GM18873 (cell line): ENCODE results near the gene TMCC3.
A peak's percentile ranks its signal among the peaks of the same experiment; 100 is the strongest.
"Not testable (repeated sequence)": the region's sequence is repeated elsewhere in the genome, so short reads cannot be mapped to it uniquely, and the experiment has no call there.

ENCODE experiments used
- ATAC-seq: cut with Tn5 transposase; IDR thresholded peaks from one replicate; pipeline ENCODE4 v1.9.1; 2021; ENCODE audit warnings: mild to moderate bottlenecking, moderate library complexity, moderate number of reproducible peaks; ENCODE audit not compliant: unreplicated experiment, low FRiP score

Gene TMCC3

DNA sequence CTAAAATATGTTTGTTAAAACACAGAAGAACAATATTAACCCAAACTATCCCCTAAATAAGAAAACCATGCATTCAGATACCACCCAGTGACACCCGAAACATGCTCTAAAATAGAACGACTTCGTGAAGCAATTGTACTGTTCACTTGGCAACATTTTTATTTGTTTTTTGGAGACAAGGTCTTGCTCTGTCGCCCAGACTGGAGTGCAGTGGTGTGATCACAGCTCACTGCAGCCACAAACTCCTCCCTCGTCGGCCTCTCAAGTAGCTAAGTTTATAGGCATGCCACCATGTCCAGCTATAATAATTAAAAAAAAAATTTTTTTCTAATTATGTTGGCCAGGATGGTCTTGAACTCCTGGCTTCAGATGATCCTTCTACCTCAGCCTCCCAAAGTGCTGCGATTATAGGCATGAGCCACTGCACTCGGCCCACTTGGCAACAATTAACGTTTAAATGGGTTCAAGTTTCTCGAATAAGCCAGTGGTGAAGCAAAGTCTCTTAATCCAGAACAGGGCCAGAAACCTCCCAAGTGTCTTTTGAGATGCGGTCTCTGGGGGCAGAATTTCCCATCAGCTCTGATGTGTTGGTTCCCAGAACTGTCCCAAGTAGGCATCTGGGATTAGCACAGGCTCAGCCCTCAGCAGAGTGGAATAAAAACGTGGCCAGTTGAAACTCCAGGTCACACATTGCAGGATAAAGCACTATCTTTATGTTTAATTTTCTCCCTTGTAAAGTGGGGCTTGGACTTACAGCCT is 74.5 kb downstream of the TMCC3 start:
- no peak for ATAC-seq

DNA sequence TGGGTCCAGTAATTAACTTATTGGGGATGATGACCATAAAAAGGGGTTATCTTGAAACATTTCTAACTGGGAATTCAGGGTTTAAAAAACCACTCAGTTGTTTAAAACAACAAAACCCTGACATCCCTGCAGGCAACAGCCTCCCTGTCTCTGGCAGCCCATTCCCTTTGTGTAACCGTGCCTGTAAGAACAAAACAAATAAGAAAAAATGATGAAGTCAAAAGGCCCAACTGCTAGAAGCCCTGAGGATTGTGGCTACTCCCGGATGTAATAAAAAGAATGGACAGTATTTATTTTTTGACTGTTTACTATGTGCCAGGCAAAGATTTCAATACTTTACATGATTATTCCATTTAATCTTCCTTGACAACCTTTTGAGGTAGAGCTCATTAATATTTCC is 75.3 kb downstream of the TMCC3 start:
- no peak for ATAC-seq

DNA sequence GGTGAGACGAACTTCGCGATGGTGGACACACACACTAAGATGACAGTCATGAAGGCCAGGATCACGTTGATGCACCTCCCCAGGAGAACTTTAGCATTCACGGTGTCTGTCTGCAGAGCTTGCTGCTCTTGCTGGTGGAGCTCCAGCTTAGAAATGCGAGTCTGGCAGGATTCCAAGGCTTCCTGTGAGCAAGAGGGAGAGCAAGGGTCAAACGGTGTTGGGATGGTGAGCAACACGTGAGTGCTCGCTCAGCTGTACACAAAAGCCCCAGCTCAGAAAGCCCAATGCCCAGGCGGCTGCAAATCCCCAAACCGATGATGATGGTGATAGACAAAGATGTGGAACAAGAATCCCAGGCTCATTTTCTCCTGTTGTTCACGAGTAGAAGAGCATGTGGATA is 78.8 kb downstream of the TMCC3 start:
- ATAC-seq, result no peak

DNA sequence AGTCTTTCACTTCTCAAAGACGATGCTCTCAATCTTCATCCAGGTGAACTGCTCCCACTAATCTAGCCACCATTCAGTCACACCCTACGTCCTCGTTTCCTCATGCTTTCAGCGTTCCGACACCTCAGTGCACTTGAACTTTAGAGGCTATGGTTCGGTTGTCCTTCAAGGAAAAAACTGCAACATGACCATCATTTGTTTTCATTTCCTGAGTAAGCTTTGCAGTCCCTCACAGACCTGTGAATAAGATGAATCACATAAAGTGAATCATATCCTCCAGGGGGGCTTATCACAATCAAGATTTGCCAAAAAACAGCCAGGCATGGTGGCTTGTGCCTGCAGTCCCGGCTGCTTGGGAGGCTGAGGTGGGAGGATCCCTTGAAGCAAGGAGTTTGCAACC is 80.2 kb downstream of the TMCC3 start:
- no peak for ATAC-seq

- no peak for ATAC-seq
Measured at GRCh38 chr12:94567761-94568160, 82.6 kb downstream of the TMCC3 start.

DNA sequence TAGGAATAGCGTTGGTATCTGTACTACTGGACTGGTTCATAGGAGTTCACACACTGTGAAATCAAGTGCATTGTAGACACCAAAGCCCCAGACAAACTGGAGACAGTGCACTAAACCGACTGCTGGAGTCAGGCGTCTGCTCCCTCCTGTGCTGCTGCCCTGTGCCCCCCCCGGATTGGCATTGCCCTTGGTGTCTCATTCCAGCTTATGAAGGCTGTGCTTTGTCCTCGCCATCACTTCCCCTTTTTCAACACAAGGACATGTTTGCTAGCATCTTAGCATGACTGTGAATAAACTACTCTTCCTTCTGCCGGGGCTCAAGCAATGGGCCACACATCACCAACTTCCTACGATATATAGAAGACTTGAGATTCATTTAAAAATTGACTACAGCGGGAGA is 84.0 kb downstream of the TMCC3 start:
- ATAC-seq, result no peak

- ATAC-seq, result no peak
Measured at GRCh38 chr12:94565683-94566082, 84.7 kb downstream of the TMCC3 start.

DNA sequence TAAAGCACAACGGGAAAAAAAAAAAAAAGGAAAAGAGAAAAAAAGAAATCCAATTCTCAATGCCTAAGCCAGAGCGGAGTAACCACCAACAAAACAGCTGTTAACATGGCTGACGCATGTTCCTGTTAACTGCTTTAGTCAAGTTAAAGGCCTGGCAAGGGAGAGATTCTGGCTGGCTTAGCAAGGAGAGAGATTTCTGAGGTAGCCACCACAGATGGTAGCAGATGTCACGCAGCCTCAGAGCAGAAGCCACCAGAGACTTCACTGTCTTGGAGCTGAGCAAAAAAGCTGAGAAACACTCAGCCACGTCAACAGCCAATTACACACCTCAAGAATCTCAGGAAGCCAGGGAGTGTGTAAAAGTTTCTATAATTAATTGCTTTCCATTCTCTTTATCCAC is 87.1 kb downstream of the TMCC3 start:
- ATAC-seq, result no peak

DNA sequence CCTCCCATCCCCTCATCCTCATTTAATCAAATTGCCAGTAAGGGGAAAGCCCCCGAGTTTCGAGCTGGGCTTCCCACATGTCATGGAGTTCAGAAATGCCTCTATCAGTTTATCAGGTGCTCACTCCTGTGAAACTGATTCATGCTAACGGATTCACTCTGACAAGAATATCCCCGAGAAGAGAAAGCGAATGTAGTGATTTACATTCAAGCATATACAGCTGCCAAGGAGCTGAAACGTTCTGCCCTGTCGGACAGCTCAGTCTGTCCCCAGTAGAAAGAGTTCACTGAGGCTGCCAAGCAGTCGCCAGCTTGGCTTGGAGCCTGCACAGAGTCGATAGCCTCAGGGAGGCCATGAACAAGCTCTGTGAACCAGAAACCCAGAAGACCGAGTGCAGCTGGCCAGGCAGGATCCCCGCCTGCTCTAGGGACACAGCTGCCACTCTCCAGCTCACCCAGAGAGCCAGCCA is 88.4 kb downstream of the TMCC3 start:
- peak; percentile 91 for ATAC-seq

GRCh38 chr12:94560431-94561221 is 89.7 kb downstream of the TMCC3 start:
- ATAC-seq, result peak; percentile 55

DNA sequence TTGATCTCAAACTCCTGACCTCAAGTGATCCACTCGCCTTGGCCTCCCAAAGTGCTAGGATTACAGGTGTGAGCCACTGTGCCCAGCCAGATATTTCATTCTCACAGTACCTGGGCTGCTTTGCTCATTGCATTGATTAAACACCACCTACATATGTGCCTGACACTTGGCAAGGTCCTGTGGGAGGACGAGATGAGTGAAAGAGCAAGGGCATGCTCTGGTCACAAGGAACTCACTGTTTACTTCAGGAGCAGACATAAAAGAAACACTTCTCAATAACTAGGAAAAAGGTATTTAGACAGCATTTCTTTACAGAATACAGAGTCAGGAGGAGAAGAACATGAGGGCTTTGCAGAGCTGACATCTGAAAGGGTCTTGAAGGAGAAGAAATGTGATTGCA is 91.7 kb downstream of the TMCC3 start:
- no peak for ATAC-seq

DNA sequence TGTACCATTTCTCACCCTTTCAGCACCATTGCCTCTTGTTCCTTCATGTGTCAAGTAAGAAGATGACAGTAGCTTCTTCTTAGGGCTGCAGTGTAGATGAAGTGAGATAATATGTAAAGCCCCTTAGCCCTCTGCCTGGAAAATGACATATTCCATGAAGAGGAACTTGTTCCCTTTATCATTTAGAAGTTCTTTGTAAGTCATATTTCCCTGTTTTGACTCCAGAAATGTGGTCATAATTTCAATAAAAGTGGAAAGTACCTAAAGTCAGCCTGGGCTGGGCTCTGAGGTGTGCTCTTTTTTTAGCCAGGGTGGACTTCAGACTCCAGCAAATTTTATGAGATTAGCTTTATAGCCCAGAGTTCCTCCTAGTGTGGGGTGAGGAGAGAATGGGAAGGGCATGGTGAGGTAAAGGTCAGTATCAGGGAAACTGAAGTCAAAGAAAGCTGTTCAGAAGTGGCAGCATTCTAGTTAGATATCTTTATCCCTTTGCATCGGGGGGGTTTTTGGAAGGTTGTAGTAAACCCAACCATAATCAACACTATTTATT is 92.5 kb downstream of the TMCC3 start:
- ATAC-seq, result no peak

DNA sequence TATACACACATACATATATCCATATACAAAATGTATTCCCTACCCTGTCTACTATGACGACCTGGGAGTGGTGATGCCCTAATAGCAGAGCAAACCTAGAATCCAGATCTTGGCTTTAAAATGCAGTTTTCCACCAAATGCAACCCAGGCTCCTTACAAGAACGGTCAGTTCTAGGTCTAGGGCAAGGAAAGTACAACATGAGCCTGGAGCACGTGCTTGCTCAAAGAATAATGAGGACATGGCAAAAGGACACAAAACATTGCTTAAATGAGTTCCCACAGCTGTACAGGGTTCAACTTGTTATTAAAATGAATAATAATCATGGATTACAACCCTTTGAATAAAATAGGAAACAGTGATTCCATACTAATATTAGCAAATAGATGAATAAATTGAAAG is 94.7 kb downstream of the TMCC3 start:
- ATAC-seq, result no peak

GRCh38 chr12:94553875-94554274 is 96.5 kb downstream of the TMCC3 start:
- no peak for ATAC-seq

- ATAC-seq, result no peak
Measured at GRCh38 chr12:94553130-94553519, 97.2 kb downstream of the TMCC3 start.

DNA sequence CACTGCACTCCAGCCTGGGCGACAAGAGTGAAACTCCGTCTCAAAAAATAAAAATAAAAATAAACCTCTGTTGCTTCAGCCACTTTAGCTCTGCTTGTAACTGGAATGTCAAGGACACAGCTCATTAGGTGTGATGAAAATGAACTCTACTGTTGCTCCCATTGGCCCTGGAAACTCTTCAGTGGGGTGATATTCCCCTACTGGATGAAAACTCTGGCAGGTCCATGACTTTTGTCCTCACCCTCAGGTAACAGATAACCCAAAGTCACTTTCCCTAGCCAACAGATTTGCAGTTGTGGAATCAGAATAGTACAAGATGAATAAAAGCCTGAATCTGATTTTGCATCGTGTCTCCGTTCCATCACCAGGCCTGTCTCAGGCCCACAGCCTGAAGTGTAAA is 98.5 kb downstream of the TMCC3 start:
- no peak for ATAC-seq

- ATAC-seq, result no peak
Measured at GRCh38 chr12:94550964-94551363, 99.4 kb downstream of the TMCC3 start.

GRCh38 chr12:94548833-94549232 is 101.5 kb downstream of the TMCC3 start:
- not testable (repeated sequence) for ATAC-seq

GRCh38 chr12:94545935-94546771 is 104.2 kb downstream of the TMCC3 start:
- no peak for ATAC-seq

- ATAC-seq, result no peak
Measured at GRCh38 chr12:94544355-94544754, 106.0 kb downstream of the TMCC3 start.

- ATAC-seq, result no peak
Measured at GRCh38 chr12:94538318-94538717, 112.0 kb downstream of the TMCC3 start.
